GM19351 (cell line): ENCODE data around the gene CDC123.
"Not testable (repeated sequence)": the region's sequence is repeated elsewhere in the genome, so short reads cannot be mapped to it uniquely, and the experiment has no call there.

ENCODE experiments used
- ATAC-seq: cut with Tn5 transposase; IDR thresholded peaks from one replicate; pipeline ENCODE4 v1.9.1; 2021; ENCODE audit warnings: mild to moderate bottlenecking, moderate library complexity; ENCODE audit not compliant: unreplicated experiment

CDC123 gene

GRCh38 chr10:12195603-12196506, at the start of gene CDC123, which contains the start of gene NUDT5:
TSS of gene CDC123 (plus strand) at chr10:12196188. CDS start at chr10:12196246, 58 bp downstream.
TSS of gene NUDT5 (minus strand) at chr10:12195891. CDS start at chr10:12186291, 9,600 bp downstream.
- peak; percentile 85 for ATAC-seq

DNA sequence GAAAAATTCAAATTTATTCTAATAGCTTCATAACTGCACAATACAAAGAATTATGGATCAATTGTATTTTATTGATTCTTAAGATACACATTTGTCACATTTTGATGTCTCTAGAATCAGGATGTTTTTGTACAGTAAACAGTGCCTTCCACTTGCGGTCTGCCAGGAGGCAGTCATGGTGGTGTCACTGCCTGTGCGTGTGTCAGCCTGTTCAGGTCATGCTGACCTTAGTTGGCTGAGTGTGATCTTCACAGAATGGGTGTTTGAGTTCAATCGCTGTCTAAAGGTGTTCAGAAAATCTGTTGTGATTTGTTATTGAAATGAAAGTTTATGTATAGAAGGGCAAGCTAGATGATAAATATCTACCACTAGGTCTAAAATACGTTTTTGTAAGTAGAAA, 45.8 kb upstream of the CDC123 start:
- no peak for ATAC-seq

DNA sequence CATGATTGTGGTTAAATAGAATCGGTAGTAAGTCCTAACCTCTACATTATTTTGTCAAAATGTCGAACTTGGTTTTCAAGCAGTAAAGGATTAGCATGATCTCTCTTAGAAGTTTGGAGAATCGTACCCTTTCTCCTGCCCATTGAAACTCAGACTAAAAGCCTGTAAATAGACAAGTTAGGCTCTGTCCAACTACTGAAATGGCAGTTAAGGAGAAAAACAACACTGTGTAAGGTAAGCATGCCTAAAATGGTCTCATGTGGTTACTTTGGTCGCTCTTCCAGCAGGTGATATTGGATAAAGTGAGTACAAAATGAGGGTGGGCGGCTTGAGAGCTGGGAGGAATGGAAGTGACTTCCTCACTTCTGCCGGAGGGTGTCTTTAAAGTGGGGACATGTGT, 41.5 kb upstream of the CDC123 start:
- no peak for ATAC-seq

DNA sequence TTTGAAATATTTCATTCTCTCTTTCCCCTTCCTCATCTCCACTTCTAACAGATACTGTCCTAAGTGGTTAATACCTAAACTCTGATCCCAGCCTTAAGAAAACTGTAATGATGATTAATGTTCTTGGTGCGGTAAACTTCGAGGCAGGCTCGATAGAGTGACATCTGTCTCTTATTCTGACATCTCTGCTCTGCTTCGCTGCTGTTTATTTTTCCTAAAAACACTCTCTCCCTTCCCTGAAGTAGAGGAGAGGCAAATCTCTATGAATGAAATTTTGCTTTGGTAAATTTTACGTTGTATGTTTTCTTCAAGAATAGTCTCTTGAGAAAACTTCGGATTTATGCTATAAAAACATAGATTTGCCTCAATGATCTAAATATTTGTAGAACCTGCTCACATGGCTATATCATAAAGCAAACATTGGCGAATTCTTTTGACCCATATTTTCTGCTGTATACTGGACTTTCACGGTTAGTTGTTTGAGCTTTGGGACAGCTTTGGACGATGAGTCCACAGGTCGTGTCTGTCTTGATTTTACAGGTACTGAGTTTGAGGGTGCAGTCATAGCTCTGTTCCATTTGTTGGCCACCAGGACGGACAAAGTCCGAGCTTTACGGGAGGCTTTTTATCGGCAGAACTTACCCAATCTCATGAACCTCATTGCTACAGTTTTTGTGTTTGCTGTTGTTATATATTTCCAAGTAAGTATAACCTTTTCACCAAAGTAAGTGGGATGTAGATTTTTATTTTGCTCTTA, 39.4 kb upstream of the CDC123 start:
- ATAC-seq = no peak

DNA sequence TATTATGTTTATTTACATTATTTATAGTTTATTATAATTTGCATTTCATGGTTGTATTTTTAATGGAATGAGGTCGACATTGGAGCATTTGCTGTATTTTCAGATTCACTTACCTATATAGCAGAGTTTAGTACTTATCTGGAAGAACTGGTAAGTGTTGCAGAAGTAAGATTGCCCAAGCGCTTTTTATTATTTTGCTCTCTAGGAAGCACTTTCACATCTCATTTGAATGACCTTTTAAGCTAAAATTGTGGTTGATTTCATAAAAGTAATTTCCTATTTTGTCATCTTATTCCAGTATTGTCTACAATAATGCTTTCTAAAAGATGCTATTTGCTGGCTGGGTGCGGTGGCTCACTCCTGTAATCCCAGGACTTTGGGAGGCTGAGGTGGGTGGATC, 37.9 kb upstream of the CDC123 start:
- ATAC-seq = no peak

DNA sequence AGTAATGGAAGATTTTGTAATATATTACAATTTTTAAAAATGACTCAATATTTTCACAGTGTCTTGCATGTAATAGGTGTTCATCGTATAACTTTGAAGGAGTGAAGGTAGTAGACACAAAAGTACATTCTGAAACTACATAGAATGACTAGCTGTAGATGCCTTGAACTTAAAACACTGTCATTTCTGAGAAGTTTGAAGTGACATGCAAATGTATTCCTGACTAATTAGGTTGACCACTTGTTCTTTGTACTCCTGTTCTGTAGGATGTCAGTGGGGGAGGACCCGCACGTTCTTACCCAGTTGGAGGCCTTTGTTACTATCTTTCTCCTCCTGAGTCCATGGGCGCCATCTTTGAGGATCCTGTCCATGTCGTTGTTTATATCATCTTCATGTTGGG, 35.3 kb upstream of the CDC123 start:
- ATAC-seq = no peak

DNA sequence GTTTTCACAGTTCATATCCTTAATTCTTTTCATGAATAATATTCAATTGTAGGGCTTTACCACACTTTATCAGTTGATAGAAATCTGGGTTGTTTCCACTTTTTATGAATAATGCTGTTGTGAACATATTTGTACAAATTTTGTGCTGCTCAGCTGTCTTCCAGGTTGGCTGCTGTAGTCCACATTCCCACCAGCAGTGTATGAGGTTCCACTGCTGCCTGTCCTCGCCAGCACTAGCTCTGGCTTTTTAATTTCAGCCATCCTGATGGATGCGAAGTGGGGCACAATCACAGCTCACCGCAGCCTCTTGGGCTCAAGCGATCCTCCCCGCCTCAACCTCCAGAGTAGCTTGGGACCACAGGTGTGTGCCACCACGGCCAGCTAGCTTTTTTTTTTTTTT, 33.1 kb upstream of the CDC123 start:
- no peak for ATAC-seq

GRCh38 chr10:12164085-12164484, 31.9 kb upstream of the CDC123 start:
- ATAC-seq = no peak

GRCh38 chr10:12165036-12165435, 31.0 kb upstream of the CDC123 start:
- no peak for ATAC-seq

- no peak for ATAC-seq
Measured at GRCh38 chr10:12165999-12166775, 29.8 kb upstream of the CDC123 start.

DNA sequence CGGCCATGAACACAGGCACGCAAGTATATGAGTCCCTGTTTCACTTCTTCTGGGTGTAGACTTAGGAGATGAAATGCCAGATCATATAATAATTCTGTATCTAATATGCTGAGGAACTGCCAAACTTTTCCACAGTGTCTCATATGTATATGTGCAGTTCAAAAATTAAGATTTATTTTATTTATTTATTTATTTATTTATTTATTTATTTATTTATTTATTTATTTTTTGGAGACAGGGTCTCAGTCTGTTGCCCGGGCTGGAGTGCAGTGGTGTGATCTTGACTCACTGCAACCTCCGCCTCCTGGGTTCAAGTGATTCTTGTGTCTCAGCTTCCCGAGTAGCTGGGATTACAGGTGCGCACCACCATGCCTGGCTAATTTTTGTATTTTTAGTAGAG, 24.5 kb upstream of the CDC123 start:
- ATAC-seq = not testable (repeated sequence)

GRCh38 chr10:12177642-12178041, 18.3 kb upstream of the CDC123 start:
- ATAC-seq = no peak

- ATAC-seq = no peak
Measured at GRCh38 chr10:12179606-12180170, 16.3 kb upstream of the CDC123 start.

GRCh38 chr10:12180221-12180974, 15.6 kb upstream of the CDC123 start:
- ATAC-seq = no peak

DNA sequence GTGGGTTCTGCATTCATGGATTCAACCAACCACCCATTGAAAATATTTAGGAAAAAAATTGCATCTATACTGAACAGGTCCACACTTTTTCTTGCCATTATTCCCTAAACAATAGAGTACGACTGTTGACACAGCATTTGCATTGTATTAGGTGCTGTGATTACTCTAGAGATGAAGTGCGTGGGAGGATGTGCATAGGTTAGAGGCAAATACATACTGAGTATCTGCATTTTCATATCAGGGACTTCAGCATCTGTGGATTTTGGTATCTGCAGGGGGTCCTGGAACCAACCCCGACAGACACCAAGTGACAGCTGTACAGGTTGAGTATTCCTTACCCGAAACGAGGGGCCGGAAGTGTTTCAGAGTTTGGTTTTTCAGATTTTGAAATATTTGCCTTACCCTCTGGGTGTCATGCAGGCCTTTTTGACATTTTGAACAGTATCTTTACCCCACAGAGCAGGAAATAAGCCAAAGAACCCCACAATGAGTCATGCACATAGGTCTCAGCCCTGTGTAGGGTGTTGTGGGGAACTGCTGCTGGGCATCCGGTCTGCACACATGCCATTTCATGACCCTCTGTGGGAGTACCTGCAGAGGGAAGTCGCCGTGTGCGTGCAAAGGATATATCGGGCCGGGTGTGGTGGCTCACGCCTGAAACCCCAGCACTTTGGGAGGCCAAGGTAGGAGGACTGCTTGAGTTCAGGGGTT, 14.8 kb upstream of the CDC123 start:
- peak; percentile 68 for ATAC-seq

DNA sequence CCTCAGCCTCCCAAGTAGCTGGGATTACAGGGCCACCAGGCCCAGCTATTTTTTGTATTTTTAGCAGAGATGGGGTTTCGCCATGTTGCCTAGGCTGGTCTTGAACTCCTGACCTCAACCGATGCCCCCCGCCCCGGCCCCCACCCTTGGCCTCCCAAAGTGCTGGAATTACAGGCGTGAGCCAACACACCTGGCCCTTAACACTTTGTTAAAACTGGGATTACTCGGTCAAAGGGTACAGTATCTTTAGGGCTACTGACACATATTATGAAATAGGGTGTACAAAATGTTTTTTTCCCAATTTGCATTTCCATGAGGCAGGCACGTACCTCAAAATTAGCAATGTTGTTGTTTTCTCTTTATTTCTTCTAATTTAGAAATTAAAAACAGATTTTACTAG, 11.8 kb upstream of the CDC123 start:
- no peak for ATAC-seq

DNA sequence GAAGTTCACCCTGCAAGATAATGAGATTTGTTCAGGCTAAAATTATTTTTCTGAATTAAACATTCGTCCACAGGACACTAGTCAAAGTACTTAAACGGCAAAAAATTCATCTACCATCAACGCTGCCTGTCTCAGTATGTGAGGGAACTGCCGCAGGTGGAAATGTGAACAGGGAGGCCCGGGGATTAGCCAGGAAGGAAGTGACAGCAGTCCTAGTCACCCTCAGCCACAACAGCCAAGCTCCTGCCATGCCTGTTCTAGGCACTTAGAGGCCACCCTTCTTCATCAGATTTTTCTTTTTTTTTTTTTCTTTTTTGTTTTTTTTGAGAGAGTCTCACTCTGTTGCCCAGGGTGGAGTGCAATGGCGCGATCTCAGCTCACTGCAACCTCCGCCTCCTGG, 9.7 kb upstream of the CDC123 start:
- no peak for ATAC-seq

DNA sequence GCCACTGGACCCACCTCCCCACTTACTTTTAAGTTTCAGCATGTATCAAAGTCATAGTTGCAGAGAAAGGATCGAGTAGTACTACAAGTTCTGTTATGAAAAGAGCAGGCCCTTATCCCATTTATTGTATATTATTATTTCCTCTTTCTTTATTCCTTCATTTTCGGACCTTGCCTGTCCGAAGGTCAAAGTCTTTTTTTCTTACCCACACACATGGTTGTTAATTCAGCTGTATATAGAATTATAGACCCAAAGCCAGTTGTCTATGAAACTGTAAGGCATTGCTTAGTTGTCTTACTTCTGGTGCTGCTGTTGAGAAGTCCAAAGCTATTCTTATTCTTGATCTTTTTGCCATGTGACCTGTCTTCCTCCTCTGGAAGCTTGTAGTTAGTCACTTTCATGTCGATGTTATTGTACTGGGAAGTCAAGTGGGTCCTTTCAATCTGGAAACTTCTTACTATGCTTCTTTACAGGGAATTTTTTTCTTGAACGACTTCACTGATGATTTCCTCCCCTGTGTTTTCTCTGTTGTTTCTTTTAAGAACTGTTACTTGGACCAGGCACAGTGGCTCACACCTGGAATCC, 8.6 kb upstream of the CDC123 start:
- ATAC-seq = no peak

DNA sequence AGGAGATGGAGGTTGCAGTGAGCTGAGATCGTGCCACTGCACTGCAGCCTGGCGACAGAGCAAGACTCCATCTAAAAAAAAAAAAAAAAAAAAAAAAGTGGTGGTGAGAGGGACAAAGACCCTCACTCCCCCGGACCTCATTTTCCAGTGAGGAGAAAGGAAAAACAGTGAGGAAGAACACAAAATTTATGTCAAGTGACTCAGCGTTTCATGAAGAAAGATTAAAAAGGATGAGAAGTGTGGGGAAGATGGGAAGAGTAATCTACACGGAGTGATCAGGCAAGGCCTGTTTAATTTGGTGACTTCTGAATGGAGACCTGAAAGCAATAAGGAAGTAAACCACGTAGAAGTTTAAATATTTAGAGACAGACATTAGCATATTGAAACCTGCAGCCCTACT, 7.3 kb upstream of the CDC123 start:
- ATAC-seq = no peak
